NCI-H2196 treated with DMSO at 0.1 percent for 48 hours (cell line): ENCODE measurements around the gene RNF26.
"Not testable (repeated sequence)": the region's sequence is repeated elsewhere in the genome, so short reads cannot be mapped to it uniquely, and the experiment has no call there.

Source experiments
- DNase-seq: peaks from one replicate; lab custom pipeline; 2025; ENCODE audit not compliant: unreplicated experiment; lab: John Stamatoyannopoulos, UW

The RNF26 gene

DNA sequence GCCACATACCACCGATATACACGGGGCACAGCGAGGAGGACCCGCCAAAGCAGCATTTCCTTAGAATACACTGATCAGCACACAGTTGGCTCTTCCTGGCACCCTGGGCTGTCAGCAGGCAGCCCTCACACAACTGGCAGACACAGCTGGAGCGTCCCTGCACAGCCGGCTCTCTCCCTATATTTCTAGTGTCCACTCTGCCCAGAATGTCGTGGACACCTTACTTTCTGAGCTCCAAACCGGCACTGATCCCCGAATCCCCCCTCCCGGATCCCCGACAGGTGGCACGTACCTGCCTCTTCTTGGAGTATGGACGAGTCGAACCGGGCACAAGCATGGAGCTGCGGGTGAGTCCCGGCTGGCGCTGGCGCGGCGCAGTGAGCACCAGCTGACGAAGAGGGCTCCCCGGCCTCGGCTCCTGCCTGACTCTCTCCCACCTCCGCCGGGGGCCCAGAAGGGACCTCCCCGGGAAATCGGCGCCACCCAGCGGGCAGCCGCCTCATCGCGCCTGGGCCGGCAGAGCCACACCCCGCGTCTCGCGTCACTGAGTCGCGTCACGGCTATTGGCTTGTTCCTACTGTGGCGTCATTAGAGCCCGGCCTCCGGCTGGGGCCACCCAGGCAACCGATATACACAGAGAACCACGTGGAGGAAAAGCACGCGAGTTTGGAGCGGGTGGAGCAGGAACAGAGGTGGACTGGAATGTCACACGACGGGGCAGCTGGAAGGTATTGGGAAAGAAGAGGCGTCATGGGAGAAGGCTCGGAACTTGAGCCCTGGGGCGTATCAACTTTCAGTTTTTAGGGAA is 47.1 kb downstream of the RNF26 start, which contains the start of gene USP2:
TSS of gene USP2 (minus strand) at position 510 of the 808 bp plus-strand sequence. CDS start 8,210 bp downstream, outside the sequence.
- DNase-seq = peak; percentile 92

DNA sequence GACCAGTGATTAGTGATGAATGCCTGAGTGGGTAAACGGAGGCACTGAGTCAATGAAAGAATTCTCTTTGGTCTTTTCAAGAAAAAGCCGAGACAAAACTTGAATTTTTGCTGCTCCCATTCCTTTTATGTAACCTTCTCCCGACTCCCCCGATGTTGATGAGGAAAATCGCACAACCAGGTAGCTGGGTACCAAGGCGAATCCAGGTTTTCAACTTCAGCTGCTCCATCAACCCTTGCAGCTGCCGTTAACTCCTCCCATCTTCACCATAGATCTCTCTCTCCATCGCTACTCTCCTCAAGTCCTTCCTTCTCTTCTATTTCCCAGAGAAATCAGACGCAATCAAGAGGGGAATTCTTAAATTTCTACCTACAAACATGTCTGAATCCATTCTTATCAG is 47.8 kb downstream of the RNF26 start:
- no peak for DNase-seq

DNA sequence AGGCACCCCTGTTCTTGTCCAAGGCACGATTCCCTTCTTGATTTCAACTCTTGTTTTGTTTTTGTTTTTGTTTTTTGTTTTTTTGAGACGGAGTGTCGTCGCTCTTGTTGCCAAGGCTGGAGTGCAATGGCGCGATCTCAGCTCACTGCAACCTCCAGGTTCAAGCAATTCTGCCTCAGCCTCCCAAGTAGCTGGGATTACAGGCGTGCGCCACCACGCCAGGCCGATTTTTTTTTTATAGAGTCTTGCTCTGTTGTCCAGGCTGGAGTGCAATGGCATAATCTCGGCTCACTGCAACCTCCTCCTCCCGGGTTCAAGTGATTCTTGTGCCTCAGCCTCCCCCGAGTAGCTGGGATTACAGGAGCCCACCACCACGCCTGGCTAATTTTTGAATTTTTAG is 48.2 kb downstream of the RNF26 start:
- not testable (repeated sequence) for DNase-seq

DNA sequence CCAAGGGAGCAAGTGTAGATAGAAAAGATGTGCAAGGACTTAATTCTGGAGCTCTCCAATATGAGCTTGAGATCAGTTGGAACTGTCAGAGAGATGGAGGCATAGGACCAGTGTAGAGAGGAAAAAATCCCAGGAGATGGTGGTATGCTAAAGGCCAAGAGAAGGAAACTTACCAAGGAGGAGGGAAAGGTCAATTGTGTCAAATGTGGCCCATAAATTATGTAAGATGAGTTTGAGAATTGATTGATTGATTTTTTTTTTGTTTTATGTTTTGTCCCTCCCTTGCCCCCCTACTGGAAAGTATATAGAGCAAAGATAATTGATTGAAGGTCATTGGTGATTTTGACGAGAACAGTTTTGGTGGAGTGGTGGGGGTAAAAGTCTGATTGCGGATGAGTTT is 50.0 kb downstream of the RNF26 start:
- no peak for DNase-seq
